GM21367 (cell line): ENCODE measurements around the gene PRR5.
A peak's percentile ranks its signal among the peaks of the same experiment; 100 is the strongest.
"Not testable (repeated sequence)": the region's sequence is repeated elsewhere in the genome, so short reads cannot be mapped to it uniquely, and the experiment has no call there.

Source experiments
- ATAC-seq: cut with Tn5 transposase; IDR thresholded peaks from one replicate; pipeline ENCODE4 v1.9.1; 2021; ENCODE audit not compliant: unreplicated experiment

PRR5 gene, protein sequence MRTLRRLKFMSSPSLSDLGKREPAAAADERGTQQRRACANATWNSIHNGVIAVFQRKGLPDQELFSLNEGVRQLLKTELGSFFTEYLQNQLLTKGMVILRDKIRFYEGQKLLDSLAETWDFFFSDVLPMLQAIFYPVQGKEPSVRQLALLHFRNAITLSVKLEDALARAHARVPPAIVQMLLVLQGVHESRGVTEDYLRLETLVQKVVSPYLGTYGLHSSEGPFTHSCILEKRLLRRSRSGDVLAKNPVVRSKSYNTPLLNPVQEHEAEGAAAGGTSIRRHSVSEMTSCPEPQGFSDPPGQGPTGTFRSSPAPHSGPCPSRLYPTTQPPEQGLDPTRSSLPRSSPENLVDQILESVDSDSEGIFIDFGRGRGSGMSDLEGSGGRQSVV

GRCh38 chr22:44701824-44702478, at the start of gene PRR5:
Gene PRR5, plus strand, starts transcription at chr22:44702204. Its CDS starts 271 bp downstream, at chr22:44702475.
- peak; percentile 71 for ATAC-seq

GRCh38 chr22:44652866-44653265, 49.1 kb upstream of the PRR5 start:
- not testable (repeated sequence) for ATAC-seq

- no peak for ATAC-seq
These were observed 43.6 kb upstream of the PRR5 start for GRCh38 chr22:44658311-44658953.

- ATAC-seq: no peak
These were observed 42.9 kb upstream of the PRR5 start for GRCh38 chr22:44659140-44659539.

- ATAC-seq: no peak
These were observed 41.8 kb upstream of the PRR5 start for GRCh38 chr22:44660051-44660830.

DNA sequence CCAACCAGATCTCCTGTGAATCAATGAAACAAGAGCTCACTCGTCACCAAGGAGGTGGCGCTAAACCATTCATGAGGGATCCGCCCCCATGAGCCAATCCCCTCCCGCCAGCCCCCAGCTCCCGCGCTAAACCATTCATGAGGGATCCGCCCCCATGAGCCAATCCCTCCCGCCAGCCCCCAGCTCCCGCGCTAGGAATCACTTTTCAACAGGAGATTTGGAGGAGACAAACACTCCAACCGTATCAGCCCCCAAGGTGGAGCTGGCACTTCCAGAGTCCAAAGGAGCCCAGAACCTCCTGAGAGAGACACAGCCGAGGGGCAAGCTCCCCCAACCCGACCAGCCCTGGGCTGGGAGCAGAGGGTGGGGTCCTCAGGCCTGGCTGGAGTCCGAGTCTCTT, 40.9 kb upstream of the PRR5 start:
- ATAC-seq: no peak

DNA sequence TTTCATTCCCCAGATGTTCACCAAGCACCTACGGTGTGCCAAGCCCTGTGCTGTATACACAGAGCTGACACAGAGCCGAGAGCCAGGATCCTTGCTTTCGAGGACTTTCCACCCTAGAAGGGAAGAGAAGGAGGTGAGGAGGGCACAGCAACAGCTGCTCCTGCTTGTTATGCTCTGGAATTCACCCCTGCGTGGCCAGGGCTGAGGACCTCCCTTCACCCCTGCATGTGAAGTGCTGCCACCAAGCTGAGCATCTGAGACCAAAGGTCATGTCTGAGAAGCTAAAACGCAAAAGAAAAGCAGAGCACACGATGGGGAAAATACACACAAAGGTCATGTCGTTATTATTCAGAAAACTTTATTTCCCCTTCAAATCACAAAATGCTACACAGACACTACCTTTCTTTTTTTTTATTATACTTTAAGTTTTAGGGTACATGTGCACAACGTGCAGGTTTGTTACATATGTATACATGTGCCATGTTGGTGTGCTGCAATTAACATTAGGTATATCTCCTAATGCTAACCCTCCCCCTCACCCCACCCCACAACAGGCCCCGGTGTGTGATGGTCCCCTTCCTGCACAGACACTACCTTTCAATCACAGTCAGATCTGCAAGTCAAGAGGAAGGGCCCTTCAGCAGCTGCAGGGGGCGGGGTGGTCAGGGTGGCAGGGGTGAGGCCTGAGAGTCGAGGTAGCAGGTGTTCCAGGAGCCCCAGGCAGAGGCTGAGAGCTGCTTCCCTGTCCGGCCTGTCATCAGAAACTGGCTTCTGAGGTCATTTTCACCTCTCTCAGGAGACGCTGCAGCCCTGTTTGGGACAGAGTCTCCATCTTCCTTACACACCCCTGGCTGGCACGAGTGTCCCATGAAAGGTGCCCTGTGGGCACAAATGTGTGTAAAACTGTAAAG, 40.1 kb upstream of the PRR5 start:
- ATAC-seq: no peak

- no peak for ATAC-seq
These were observed 38.6 kb upstream of the PRR5 start for GRCh38 chr22:44663256-44663999.

- no peak for ATAC-seq
These were observed 37.9 kb upstream of the PRR5 start for GRCh38 chr22:44664149-44664548.

- no peak for ATAC-seq
These were observed 36.9 kb upstream of the PRR5 start for GRCh38 chr22:44665115-44665514.

DNA sequence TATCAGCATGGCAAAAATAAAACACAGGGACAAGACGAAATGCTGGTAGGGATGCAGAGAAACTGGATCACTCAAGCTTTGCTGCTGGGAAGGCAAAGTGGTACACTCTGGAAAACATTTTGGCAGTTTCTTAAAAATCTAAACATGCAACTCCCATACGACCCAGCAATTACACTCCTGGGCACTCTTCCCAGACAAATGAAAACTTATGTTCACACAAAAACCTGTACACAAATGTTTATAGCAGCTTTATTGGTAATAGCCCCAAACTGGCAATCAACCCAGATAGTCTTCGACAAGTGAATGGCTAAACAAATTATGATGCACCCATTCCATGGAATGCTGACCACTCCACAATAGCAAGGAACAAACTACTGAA, 35.8 kb upstream of the PRR5 start:
- no peak for ATAC-seq

DNA sequence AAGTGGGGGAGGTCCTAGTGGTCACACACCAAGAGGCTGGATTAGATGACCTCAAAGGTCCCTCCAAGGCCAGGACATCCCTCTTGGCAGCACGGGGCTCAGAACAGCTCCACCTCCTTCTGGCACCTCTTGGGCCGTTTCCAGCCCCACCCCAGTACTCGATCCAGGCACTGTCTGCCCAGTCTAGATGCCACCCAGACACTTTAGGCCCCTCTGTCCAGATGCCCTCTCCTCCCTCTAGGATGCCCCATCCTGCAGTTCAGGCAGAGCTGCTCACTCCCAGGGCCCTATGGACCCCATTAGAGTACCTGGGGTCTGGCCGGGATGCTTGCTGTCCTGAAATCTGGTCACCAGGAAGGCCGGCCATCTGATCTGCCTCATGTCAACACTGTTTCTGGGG, 34.7 kb upstream of the PRR5 start:
- ATAC-seq: no peak

GRCh38 chr22:44667829-44668189, 34.2 kb upstream of the PRR5 start:
- no peak for ATAC-seq

DNA sequence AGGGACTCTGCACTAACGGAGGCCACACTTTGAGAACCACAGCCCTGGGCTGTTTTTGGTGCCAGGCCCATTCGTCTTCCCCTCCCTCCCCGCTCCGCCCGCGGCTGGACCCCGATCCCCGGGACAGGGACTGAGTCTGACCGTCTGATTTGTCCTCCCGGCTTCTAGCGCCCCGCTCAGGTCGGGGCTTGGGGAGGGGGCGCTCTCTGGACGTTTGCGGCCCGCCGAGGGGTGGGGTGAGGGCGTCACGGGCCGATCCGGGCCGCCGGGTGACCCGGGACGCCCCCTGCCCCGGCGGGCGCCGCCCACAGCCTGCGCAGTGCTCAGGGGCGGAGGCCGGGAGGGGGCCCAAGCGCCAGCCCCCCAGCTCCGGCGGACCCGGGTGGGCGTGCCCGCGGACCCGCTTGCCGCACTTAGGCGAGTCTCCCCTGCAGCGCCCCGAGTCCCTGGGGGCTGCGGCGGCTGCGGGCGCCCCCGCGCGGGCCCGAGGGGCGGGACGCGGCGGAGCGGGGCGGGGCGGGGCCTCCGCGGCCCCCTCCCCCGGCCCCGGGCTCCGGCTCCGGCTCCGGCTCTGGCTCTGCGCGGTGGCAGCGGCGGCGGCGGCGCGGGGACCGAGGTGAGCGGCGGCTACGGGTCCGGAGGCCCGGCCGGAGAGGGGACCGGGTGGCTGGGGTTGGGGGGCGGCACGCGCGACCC, 33.7 kb upstream of the PRR5 start:
- no peak for ATAC-seq

DNA sequence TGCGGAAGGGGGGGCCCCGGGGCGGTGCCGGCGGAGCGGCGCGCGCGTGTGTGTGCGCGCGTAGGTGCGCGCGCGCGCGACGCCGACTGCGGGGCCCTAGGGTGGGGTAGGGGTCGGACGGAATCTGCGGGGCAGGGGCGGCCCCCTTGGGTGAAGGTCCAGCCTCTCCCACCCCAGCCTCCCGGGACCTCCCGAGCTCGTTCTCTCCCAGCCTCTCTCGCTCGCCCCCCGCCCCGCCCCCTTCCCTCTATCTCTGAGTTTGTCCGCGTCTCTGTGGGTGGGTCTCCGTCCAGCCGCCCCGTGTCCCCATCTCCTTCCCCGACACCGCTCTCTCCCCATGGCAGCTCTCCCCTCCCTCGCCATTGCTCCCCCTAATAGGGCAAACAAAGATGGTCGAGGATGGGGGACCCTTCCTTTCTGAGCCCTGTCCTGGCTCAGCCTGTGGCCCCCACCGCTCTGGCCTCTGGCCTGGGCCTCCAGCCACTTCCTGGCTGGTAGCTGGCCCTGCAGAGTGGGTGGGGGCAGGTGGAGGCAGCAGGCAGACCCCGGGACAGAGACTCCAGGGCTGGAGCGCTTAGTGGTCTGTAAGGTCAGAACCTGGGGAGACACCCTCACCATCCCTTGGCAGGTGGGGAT, 33.0 kb upstream of the PRR5 start:
- no peak for ATAC-seq

DNA sequence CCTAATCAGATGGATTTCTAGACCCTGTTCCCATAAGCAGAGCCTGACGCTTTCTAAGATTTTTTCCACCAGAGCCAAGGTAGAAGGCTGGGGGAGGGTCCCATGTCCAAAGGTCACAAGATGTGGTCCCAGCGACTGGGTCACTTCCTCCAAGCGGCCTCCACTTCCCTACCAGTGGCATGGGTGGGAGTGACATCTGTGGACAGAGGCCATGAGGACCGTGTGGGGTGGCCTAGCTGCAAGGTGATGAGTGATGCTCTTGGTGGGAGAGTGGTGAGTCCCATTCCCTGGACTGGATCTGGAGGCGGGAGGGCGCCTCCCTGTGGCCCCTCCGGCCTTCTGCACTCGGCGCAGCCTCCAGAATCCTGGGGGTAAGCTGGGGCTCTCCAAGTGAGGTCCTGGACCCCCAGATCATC, 32.4 kb upstream of the PRR5 start:
- ATAC-seq: no peak

DNA sequence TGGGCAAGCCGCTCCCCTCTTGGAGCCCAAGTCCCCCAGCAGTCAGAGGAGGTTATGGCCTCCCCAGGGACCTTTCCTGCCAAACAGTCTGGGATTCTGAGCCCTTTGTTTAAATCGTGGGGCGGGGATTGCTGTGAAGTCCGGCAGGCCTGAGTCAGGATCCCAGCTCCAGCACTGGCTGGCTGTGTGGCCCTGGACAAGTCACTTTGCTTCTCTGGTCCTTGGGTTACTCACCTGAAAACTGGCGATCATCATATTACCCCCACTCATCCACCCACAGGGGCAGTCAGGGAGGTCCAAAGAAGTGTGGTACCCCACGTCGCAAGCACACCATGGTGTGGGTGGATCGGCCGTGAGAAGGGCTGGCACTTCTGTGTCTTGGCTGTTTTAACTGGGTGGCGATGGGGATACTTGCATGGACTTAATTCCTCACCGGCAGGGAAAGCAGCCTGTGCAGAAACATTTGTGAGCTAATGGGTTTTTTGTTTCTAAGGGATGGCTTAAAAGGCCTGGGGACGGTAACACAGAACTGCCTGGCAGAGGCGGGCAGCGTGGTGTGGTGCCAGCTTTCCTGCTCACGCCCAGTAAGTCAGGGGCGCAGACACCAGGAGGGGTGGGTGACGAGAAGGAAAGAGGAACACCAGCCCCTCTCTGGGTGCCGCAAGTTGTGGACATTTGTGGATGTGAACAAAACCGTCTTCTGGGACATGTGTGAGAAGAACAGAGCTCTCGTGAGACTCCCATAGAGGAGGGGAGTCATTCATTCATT, 31.6 kb upstream of the PRR5 start:
- ATAC-seq: no peak

GRCh38 chr22:44671742-44672141, 30.3 kb upstream of the PRR5 start:
- no peak for ATAC-seq
